B cell (primary cell): ENCODE data around the gene PPFIA2. TPM values are rescaled to one million over a fixed set of nuclear protein-coding genes. Genes with fewer than 3 reads are reported as not detected.

Source experiments
- ATAC-seq: fragments of 200-7000 bp; cut with Tn5 transposase; one replicate; pipeline ENCODE4 v1.10.0; 2021; ENCODE audit warnings: low read depth, mild to moderate bottlenecking, moderate number of reproducible peaks, moderate library complexity
- CTCF ChIA-PET: fragments of 350-600 bp; sonication (Branson Sonifier 250); formaldehyde crosslinking; loops from one replicate; lab custom pipeline; 2021; ENCODE audit warnings: antibody characterized with exemption, inconsistent platforms; lab: Charles Lee
- POLR2A ChIA-PET: fragments of 350-600 bp; sonication (Branson Sonifier 250); formaldehyde crosslinking; loops from one replicate; lab custom pipeline; 2021; ENCODE audit warnings: antibody characterized with exemption; lab: Charles Lee
- DNase-seq: peaks from one replicate; pipeline ENCODE4 v3.0.0; 2013
- H2AFZ ChIP-seq: 2 replicates; pipeline ENCODE4 v1.6.1; 2012; ENCODE audit warnings: mild to moderate bottlenecking, low read depth, low read length; ENCODE audit not compliant: insufficient read depth, poor library complexity, severe bottlenecking
- H3K27ac ChIP-seq, 2 donors: 1 replicate in 1 of 2; 2 replicates in 1 of 2; pipeline ENCODE4 v1.5.1; 2012 to 2013; ENCODE audit warnings: low read length in 2 of 2, mild to moderate bottlenecking in 2 of 2, moderate library complexity in 1 of 2
- H3K27me3 ChIP-seq, 4 experiments: fragments of 200-600 bp in 1 of 4; sonication (generic) in 1 of 4; replicated peaks in 1 of 4; 1 replicate in 2 of 4; 2 replicates in 2 of 4; pipeline versions ENCODE4 v1.6.1 to v1.7.0; 2013 to 2016; ENCODE audit warnings: low read length in 3 of 4, mild to moderate bottlenecking in 2 of 4, mixed read lengths in 1 of 4, moderate library complexity in 1 of 4; ENCODE audit not compliant: insufficient read depth in 4 of 4, control insufficient read depth in 3 of 4; ENCODE audit errors: control extremely low read depth in 1 of 4
- H3K36me3 ChIP-seq, 2 experiments: replicated peaks in 1 of 2; 1 replicate in 1 of 2; 2 replicates in 1 of 2; pipeline versions ENCODE4 v1.6.1 to v1.7.1; 2013; ENCODE audit warnings: low read length in 1 of 2; ENCODE audit not compliant: insufficient read depth in 2 of 2, control insufficient read depth in 1 of 2; ENCODE audit errors: control extremely low read depth in 1 of 2, extremely low read depth in 1 of 2
- H3K4me1 ChIP-seq, 2 donors: fragments of 200-600 bp in 1 of 2; sonication (generic) in 1 of 2; 1 replicate in 1 of 2; 2 replicates in 1 of 2; pipeline versions ENCODE4 v1.5.1 to v1.6.1; 2013 to 2017; ENCODE audit warnings: low read length in 2 of 2; ENCODE audit not compliant: control insufficient read depth in 2 of 2, insufficient read depth in 2 of 2
- H3K4me2 ChIP-seq: replicated peaks from 2 replicates; pipeline ENCODE3; 2012; ENCODE audit warnings: mild to moderate bottlenecking, low read depth, low read length; ENCODE audit not compliant: poor library complexity, severe bottlenecking
- H3K4me3 ChIP-seq, 5 experiments: fragments of 200-600 bp in 1 of 5; sonication (generic) in 1 of 5; 1 replicate in 3 of 5; 2 replicates in 2 of 5; pipeline versions ENCODE4 v1.5.1 to v1.7.0; 2011 to 2016; ENCODE audit warnings: low read length in 4 of 5, mild to moderate bottlenecking in 4 of 5, low read depth in 2 of 5, control low read depth in 1 of 5, moderate library complexity in 1 of 5; ENCODE audit not compliant: insufficient read depth in 1 of 5; ENCODE audit errors: control extremely low read depth in 1 of 5, extremely low read depth in 1 of 5
- H3K79me2 ChIP-seq: fragments of 200-600 bp; sonication (generic); one replicate; pipeline ENCODE4 v1.6.0; 2016; ENCODE audit warnings: low read length; ENCODE audit not compliant: control insufficient read depth, insufficient read depth
- H3K9ac ChIP-seq: fragments of 200-600 bp; sonication (generic); 2 replicates; pipeline ENCODE4 v1.6.1; 2017; ENCODE audit warnings: mild to moderate bottlenecking, low read length, moderate library complexity
- H3K9me3 ChIP-seq, 3 donors: one replicate each; pipeline versions ENCODE4 v1.6.1 to v1.7.1; 2013; ENCODE audit warnings: low read length in 2 of 3; ENCODE audit not compliant: control insufficient read depth in 2 of 3, insufficient read depth in 1 of 3; ENCODE audit errors: control extremely low read depth in 1 of 3
- H4K20me1 ChIP-seq: 2 replicates; pipeline ENCODE4 v1.6.0; 2012; ENCODE audit warnings: mild to moderate bottlenecking, low read length; ENCODE audit not compliant: insufficient read depth, control insufficient read depth, poor library complexity, severe bottlenecking
- H3K27ac Mint-ChIP-seq: one replicate; pipeline ENCODE4 v1.8.0; 2021; ENCODE audit warnings: mixed read lengths
- H3K27me3 Mint-ChIP-seq: one replicate; pipeline ENCODE4 v1.8.0; 2021; ENCODE audit warnings: mixed read lengths
- H3K4me1 Mint-ChIP-seq: one replicate; pipeline ENCODE4 v1.8.0; 2021; ENCODE audit warnings: mixed read lengths
- H3K4me3 Mint-ChIP-seq: one replicate; pipeline ENCODE4 v1.8.0; 2021; ENCODE audit warnings: mixed read lengths
- H3K9me3 Mint-ChIP-seq: one replicate; pipeline ENCODE4 v1.8.0; 2022; ENCODE audit warnings: mixed read lengths; ENCODE audit not compliant: insufficient read depth
- CTCF ChIP-seq: fragments of 200-600 bp; IDR thresholded peaks from one replicate; pipeline ENCODE4 v1.8.0; 2022; ENCODE audit warnings: antibody characterized with exemption, mild to moderate bottlenecking
- EZH2 ChIP-seq: IDR thresholded peaks from 2 replicates; pipeline ENCODE4 v1.6.1; 2012; ENCODE audit warnings: borderline replicate concordance, low read depth, mild to moderate bottlenecking, moderate library complexity, low read length; ENCODE audit not compliant: insufficient read depth, poor library complexity, severe bottlenecking
- WGBS: methylation state at CpG from one replicate; pipeline ENCODE4 v1.1.5; 2013; ENCODE audit warnings: missing lambda C conversion rate; ENCODE audit not compliant: insufficient coverage; 5-methylcytosine and 5-hydroxymethylcytosine counted together
- intact Hi-C: fragments of 100-400 bp; cut with micrococcal nuclease; formaldehyde crosslinking; loops from one replicate; pipeline ENCODE4 v1.10.0; 2022
- polyA plus RNA-seq: library from polyadenylated mRNA; depleted of rRNA; stranded (reverse); fragments of >200 nt; gene quantifications from 2 replicates; pipeline ENCODE4 v1.2.3, GENCODE V29; 2012
- total RNA-seq, 2 donors: library from RNA; stranded (reverse); fragments of 120-200 nt in 1 of 2; gene quantifications; 1 replicate in 1 of 2; 2 replicates in 1 of 2; pipeline versions ENCODE4 v1.2.3 to v1.2.4, GENCODE V29; 2013 to 2022

The PPFIA2 gene
- total and polyA plus RNA-seq, 2 donors (not counting 1 experiment from before 2014, with no cell fraction given) = not detected

GRCh38 chr12:81518638-81519037 is 240.5 kb downstream of the PPFIA2 start:
- intact Hi-C loops = no loop called here
- H3K27ac ChIP-seq = no peak overlapping the region
- no peaks in the 10 kb centered on the region for H3K79me2 ChIP-seq
- no peak overlapping the region for H3K9ac ChIP-seq
- H3K4me3 ChIP-seq = no peak overlapping the region
- no CpG with 5 or more reads among the region's 1 CpG for WGBS
- no peaks in the 10 kb centered on the region for H3K4me1 ChIP-seq
- no peak overlapping the region for H2AFZ ChIP-seq
- no peak for TF ChIP-seq CTCF
- TF ChIP-seq EZH2 = no peak
- H3K27me3 ChIP-seq = no peaks in the 10 kb centered on the region
- no peaks in the 10 kb centered on the region for H3K9me3 ChIP-seq
- ATAC-seq (no peak), DNase-seq (no peak)
- no peak overlapping the region for H3K4me2 ChIP-seq
- no peaks in the 10 kb centered on the region for H3K4me1 Mint-ChIP-seq
- no peaks in the 10 kb centered on the region for H4K20me1 ChIP-seq
- no peak overlapping the region for H3K27ac Mint-ChIP-seq
- POLR2A ChIA-PET = no interaction called here
- CTCF ChIA-PET = no interaction called here
- no peaks in the 10 kb centered on the region for H3K36me3 ChIP-seq
- no peaks in the 10 kb centered on the region for H3K27me3 Mint-ChIP-seq
- no peak overlapping the region for H3K4me3 Mint-ChIP-seq
- H3K9me3 Mint-ChIP-seq = no peaks in the 10 kb centered on the region

GRCh38 chr12:81517296-81517695 is 241.9 kb downstream of the PPFIA2 start:
- H3K36me3 ChIP-seq = no peaks in the 10 kb centered on the region
- no peak overlapping the region for H3K27ac ChIP-seq
- ChIA-PET POLR2A (no interaction called here), CTCF (no interaction called here)
- H3K9me3 ChIP-seq = no peaks in the 10 kb centered on the region
- no peak overlapping the region for H2AFZ ChIP-seq
- H3K27ac Mint-ChIP-seq = no peak overlapping the region
- intact Hi-C loops = no loop called here
- no peaks in the 10 kb centered on the region for H3K9me3 Mint-ChIP-seq
- H3K4me1 ChIP-seq = no peaks in the 10 kb centered on the region
- no peaks in the 10 kb centered on the region for H3K27me3 ChIP-seq
- WGBS = no CpG with 5 or more reads among the region's 6 CpGs
- no peaks in the 10 kb centered on the region for H4K20me1 ChIP-seq
- H3K9ac ChIP-seq = no peak overlapping the region
- no peak for DNase-seq
- H3K4me1 Mint-ChIP-seq = no peaks in the 10 kb centered on the region
- H3K27me3 Mint-ChIP-seq = no peaks in the 10 kb centered on the region
- H3K4me2 ChIP-seq = no peak overlapping the region
- ATAC-seq = no peak
- H3K79me2 ChIP-seq = no peaks in the 10 kb centered on the region
- H3K4me3 ChIP-seq = no peak overlapping the region
- no peak overlapping the region for H3K4me3 Mint-ChIP-seq
- no peak for TF ChIP-seq CTCF
- no peak for TF ChIP-seq EZH2
